Measurements from ENCODE around the gene MIS18A.

- TF ChIP-seq ATF6 (CRISPR knock-in tag; IDR thresholded peaks at IDR 0.05) (no peak), CTCF (IDR thresholded peaks at IDR 0.05) (no peak), TCF7 (CRISPR knock-in tag; IDR thresholded peaks at IDR 0.05; ENCODE audit: low read depth) (no peak), ZNF416 (CRISPR knock-in tag; IDR thresholded peaks at IDR 0.05) (no peak), IRF2 (CRISPR knock-in tag; IDR thresholded peaks at IDR 0.05; ENCODE audit: borderline replicate concordance, low read depth) (no peak), NR3C1 (CRISPR knock-in tag; conservative IDR thresholded peaks at IDR 0.05; ENCODE audit: low read depth) (no peak), HMGXB4 (CRISPR knock-in tag; IDR thresholded peaks at IDR 0.05) (no peak)
Measured at GRCh38 chr21:32237021-32237420, 41.8 kb downstream of the MIS18A start.

Data from WTC11 (cell line).